ENCODE results near the gene AQP1.

The AQP1 gene

GRCh38 chr7:30971840-30972563 lies 60.3 kb downstream of the AQP1 start:
- DNase-seq (ENCODE audit: low spot score), result no peak
- FAIRE-seq, result no peak

- FAIRE-seq (no peak), DNase-seq (ENCODE audit: low spot score) (no peak)
Measured at GRCh38 chr7:30973292-30973691, 61.6 kb downstream of the AQP1 start.

GRCh38 chr7:30973791-30974604 lies 62.3 kb downstream of the AQP1 start:
- FAIRE-seq, result no peak

GRCh38 chr7:30974605-30975255 lies 63.1 kb downstream of the AQP1 start:
- no peak for FAIRE-seq

More at GRCh38 chr7:30973791-30974604, 62.3 kb downstream of the AQP1 start:
- DNase-seq (ENCODE audit: low spot score), result no peak

More at GRCh38 chr7:30974605-30975255, 63.1 kb downstream of the AQP1 start:
- DNase-seq (ENCODE audit: low spot score), result peak; percentile 47

All from RCC 7860 (cell line).